SKM-1 treated with dmso at 0.1 percent for 144 hours (cell line): ENCODE results near the gene NT5C1A.

ENCODE experiments used
- DNase-seq: peaks from one replicate; lab custom pipeline; 2025; ENCODE audit not compliant: unreplicated experiment; lab: John Stamatoyannopoulos, UW

NT5C1A gene

GRCh38 chr1:39663559-39663958 is 8.3 kb downstream of the NT5C1A start:
- DNase-seq = no peak

DNA sequence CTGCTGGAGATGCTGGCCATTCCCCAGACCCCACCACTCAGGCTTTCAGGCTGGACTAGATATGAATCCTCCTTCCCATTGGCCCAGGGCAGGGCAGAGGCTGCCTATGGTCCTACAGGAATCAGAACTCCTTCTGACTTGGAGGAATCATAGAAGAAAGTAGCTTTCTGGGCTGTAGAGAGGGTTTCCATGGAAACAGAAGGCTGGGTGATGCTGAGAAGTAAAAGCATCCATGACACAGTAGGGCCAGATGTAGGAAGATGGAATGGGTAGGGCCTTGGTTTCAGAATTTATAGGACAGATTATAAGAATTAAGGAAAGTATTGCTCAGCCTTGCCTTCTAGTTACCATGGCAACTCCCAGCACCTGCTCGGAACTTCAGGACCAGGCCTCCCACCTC is 9.0 kb downstream of the NT5C1A start:
- DNase-seq = no peak

DNA sequence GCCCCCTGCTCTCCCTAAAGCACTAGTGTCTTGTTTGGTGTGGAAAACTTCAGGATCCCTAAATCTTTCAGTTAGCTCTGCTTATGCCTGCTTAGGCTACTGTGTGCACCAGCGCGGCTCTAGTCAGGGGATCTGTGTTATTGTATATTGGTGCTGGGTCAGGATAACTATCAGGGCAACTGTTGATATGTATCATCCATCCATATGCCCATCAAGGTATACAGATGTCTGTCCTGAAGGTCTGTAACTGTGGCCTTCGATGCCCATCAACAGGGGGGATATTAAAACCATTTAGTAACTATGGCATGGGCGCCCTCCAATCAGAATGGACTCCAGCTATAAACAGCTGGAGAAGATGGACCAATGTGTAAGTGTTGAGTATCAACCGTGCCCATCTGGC is 12.4 kb downstream of the NT5C1A start:
- DNase-seq = no peak

DNA sequence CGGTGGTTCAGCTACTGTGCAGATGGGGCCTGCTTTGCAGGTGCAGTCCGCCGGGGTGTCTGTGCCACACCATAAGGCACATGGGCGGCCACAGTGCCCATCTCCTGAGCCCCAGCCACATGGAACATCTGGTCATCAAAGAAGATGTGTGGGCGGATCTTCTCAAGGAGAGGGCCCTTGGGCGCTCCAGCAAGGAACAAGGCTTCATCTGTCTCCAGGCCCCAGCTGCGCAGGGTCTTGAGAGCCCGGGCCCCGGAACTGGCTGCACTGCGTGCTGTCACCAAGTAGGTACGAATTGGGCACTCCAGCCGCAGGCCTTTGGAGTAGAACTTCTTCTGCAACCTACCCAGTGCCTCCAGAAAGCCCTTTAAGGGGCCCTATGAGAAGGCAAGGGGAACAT is 12.8 kb downstream of the NT5C1A start:
- DNase-seq = no peak

- DNase-seq = peak; percentile 90
Measured at GRCh38 chr1:39657923-39658485, 13.9 kb downstream of the NT5C1A start.

DNA sequence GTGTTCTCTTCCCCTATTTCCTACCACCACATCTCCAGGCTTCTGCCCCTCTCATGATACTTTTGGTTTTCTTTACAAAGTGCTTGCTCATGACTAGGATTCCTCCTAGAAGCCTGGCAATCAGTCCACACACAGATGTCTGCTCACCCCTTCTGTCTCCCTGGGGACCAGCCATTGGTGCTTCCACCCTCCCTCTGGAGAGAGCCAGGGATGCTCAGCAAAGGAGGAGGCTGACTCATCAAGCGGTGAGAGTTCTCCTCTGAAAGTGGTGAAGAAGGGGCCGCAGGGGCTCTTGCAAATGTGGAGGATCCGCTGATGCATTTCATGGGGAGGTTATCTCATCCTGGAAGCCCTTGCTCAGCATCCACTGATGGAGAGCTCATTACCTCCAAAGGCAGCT is 14.5 kb downstream of the NT5C1A start:
- DNase-seq = no peak

DNA sequence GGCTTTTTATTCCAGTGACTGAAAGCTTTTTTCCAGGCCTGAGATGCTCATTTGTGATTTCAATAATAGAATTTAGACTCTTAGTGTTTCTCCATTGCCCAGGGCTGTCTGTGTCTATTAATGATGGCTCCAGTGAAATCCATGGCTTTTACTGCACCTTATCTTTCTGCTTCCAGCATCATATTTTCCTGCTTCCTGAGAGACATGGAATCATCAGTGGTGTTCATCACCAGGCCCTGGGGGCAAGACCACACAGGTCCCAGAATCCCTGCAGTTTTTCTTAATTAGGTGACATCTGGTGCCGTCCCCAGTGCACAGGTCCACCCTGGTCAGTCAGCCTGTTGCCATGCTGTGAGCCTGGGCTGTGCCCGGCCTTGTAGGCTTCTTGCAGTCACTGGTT is 15.5 kb downstream of the NT5C1A start:
- DNase-seq = no peak

DNA sequence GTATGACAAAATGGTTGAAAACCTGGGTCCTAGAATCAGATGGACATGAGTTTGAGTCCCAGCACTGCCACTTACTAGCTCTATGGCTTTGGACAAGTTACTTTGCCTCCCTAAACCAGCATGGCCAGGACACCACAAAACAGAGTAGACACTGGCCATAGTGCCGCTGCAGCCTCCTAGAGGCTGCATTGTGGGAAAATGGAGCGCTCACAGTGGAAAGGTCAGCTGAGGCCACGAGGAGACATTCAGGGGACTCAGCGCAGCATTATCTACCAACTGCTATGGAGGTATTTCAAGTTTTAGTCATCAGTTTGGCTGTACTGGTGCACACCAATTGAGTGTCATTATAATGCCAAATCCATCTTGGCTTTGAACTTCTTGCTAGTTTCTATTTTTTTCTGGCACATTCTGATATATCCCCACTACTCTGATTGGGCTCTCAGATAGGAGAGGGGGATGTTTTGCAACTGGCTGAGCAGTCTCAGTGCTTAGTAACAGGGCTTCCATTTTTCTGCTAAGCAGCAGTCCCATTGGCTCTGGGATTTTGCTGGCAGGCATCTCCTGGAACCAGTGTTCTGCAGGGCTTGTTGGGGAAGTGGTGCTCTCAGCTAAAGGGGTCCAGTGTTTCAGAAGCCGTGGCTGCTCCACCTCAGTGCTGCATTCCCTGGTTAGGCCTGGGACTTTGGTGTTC is 16.2 kb downstream of the NT5C1A start:
- DNase-seq = no peak

GRCh38 chr1:39654291-39654690 is 17.6 kb downstream of the NT5C1A start:
- DNase-seq = no peak

DNA sequence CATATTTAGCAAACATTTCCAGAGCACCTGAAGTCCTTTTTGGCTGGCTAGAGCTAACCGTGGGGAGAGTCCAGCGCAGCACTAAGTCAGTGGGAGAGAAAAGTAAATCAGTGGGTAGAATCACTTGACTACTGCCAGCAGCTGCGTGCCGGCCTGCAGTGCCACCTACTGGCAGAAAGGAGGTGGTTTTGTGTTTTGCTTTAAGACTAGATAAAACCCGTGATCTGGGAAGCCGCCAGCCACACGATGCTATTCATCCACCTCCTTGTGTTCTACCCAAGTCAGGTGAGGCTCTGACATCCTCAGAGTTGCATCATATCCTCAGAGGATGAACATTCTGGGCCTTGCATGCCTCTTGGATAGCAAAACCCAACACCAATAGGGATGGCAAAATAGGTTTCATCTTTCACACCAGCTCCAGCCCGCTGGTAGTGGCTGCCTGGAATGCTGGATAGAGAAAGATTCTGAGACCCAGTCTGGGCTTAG is 18.3 kb downstream of the NT5C1A start:
- DNase-seq = peak; percentile 74

GRCh38 chr1:39652554-39652953 is 19.4 kb downstream of the NT5C1A start:
- no peak for DNase-seq

GRCh38 chr1:39652105-39652504 is 19.8 kb downstream of the NT5C1A start:
- no peak for DNase-seq

- DNase-seq = no peak
Measured at GRCh38 chr1:39650431-39650830, 21.5 kb downstream of the NT5C1A start.

DNA sequence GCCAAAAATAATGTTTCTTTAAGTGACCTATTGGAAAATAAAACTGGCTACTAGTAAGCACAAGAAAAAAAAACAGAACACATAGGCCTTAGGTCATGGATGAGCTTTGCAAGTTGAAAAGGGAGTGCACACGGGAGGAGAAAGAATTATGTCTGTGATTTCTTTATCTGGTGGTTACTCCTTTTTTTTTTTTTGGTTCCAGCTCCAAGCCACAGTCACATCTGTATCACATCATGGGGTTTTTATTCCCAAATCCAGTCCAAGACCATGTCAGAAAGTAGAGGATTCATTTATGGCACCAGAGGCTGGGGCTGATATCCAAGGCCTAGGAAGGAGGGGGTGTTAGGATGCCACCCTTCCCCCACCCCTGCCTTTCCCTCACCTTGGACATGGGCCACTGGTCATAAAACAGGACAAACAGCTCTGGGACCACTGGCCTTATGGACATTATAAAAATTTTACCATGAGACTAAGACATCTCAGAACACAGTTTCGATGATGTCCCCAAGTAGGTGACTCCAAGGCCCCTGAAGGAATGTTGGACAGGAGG is 22.2 kb downstream of the NT5C1A start:
- DNase-seq = no peak

DNA sequence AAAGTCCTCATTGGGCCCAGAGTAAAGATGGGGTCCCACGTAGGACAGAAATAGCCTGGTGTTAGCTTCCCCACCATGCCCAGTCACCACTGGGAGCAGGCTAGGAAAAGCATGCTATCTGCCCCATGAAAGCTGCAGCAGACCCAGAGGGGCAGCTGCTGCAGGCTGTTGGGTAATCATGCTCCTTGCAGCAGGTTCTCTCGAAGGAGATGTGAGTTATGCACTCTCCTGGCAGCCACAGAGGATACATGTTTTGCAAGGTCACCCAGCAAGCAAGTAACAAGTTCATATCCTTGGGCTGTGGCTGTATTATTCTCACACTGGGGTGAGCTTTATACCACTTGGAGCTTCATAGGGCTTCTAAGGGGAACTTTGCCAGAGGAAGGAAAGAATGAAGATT is 23.4 kb downstream of the NT5C1A start:
- DNase-seq = no peak

- DNase-seq = no peak
Measured at GRCh38 chr1:39647247-39647646, 24.7 kb downstream of the NT5C1A start.

- DNase-seq = no peak
Measured at GRCh38 chr1:39646232-39647081, 25.4 kb downstream of the NT5C1A start.

- no peak for DNase-seq
Measured at GRCh38 chr1:39645411-39646043, 26.4 kb downstream of the NT5C1A start.

DNA sequence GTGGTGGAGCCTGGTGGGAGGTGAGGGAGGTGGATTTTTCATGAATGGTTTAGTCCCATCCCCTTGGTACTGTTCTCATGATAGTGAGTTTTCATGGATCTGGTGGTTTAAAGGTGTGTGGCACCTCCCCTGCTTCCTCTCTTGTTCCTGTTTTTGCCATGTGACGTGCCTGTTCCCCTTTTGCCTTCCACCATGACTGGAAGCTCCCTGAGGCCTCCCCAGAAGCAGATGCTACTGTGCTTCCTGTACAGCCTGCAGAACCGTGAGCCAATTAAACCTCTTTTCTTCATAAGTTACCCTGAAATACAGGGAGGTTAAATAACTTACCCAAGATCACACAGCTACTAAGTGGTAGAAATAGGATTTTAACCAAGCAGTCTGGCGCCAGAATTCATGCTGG is 28.2 kb downstream of the NT5C1A start:
- DNase-seq = no peak

DNA sequence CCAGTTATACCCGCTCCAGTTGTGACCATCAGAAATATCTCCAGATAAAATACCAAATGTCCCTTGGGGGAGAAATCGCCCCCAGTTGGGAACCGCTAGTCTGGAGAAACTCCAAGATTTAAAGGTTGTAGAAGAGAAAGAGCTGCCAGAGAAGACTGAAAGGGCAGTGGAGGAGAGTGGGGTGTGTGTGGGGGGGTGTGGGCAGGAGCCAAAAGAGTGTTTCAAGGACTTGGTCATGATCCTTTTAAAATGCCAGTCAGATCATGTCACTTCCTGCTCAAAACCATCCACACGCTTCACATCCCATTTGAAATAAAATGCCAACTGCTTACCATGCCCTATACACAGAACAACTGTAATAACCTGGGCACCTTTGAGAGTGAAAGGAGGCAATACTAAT is 29.1 kb downstream of the NT5C1A start:
- DNase-seq = no peak

GRCh38 chr1:39640861-39641260 is 31.0 kb downstream of the NT5C1A start:
- no peak for DNase-seq
